Measurements from ENCODE around the gene SSC5D.

SSC5D gene

DNA sequence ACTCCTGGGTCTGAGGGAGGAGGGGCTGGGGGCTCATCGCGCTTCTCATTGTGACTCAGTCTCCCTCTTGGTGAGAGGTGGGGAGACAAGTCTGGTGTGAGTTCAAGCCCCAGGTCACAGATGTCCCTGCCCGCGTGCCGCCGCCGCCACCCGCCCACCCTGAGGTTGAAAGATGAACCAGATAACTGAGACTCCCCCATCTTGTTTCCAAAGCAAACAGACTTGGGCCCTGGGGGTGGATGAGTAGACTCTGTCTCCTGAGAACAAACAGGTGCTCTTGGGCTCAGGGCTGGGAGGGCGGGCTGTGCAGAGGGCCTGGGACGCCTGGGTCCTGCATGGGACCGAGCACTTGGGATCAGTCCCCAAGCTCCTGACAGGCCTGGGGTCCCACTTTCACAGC lies 48.1 kb downstream of the SSC5D start:
- H3K27me3 ChIP-seq (ENCODE audit: insufficient read depth, low read length), result no peaks in the 10 kb centered on the region
- H3K27ac ChIP-seq (ENCODE audit: low read depth, low read length), result no peak overlapping the region
- no peak overlapping the region for H3K9ac ChIP-seq (ENCODE audit: low read depth, low read length)
- H3K4me1 ChIP-seq (ENCODE audit: insufficient read depth, low read length), result peaks cover 6% of the 10 kb centered on the region; the same call in 1 of the 2 replicates
- no peak overlapping the region for H3K4me3 ChIP-seq (ENCODE audit: low read length)
- no peaks in the 10 kb centered on the region for H3K9me3 ChIP-seq (ENCODE audit: insufficient read depth, low read depth, low read length)
- 96% methylated on average over 11 of the region's 11 CpGs for WGBS
- H3K36me3 ChIP-seq (ENCODE audit: insufficient read depth, low read length), result no peaks in the 10 kb centered on the region

DNA sequence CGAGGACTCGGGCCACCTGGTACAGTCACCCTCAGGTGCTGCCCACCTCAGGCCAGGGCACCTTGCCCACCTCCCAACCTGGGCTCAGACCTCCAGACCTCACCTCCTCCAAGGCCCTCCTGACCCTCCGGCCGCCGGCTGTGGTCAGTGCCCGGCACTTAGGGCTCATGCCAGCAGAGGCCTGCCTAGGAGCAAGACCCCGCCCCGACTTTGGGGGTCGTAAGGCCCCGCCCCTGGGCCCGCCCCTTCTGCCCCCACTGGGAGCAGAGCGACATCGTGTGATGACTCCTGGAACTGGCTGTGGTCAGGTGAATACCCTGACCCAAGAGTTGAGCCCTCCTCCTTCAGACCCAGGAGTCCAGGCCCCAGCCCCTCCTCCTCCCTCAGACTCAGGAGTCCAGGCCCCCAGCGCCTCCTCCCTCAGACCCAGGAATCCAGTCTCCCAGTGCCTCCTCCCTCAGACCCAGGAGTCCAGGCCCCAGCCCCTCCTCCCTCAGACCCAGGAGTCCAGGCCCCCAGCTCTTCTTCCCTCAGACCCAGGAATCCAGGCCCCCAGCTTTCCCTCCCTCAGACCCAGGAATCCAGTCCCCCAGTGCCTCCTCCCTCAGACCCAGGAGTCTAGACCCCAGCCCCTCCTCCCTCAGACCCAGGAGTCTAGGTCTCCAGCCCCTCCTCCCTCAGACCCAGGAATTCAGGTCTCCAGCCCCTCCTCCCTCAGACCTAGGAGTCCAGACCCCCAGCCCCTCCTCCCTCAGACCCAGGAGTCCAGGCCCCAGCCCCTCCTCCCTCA lies 48.9 kb downstream of the SSC5D start, which contains the start of gene SBK2:
SBK2 (minus strand) TSS at position 183 of the 790 bp plus-strand sequence. CDS start 839 bp downstream, outside the sequence.
- WGBS, result 27% methylated on average over 14 of the region's 14 CpGs
- H3K36me3 ChIP-seq (ENCODE audit: insufficient read depth, low read length), result no peaks in the 10 kb centered on the region
- peak within 1 kb of the TSS; percentile 48 for H3K4me3 ChIP-seq (ENCODE audit: low read length)
- no peaks in the 10 kb centered on the region for H3K9me3 ChIP-seq (ENCODE audit: insufficient read depth, low read depth, low read length)
- H3K4me1 ChIP-seq (ENCODE audit: insufficient read depth, low read length), result peaks cover 6% of the 10 kb centered on the region; the same call in 1 of the 2 replicates
- peak within 1 kb of the TSS; percentile 89; the same call in 1 of the 2 replicates for H3K27ac ChIP-seq (ENCODE audit: low read depth, low read length)
- H3K27me3 ChIP-seq (ENCODE audit: insufficient read depth, low read length), result no peaks in the 10 kb centered on the region
- no peak within 1 kb of the TSS; the same call in 1 of the 2 replicates for H3K9ac ChIP-seq (ENCODE audit: low read depth, low read length)

DNA sequence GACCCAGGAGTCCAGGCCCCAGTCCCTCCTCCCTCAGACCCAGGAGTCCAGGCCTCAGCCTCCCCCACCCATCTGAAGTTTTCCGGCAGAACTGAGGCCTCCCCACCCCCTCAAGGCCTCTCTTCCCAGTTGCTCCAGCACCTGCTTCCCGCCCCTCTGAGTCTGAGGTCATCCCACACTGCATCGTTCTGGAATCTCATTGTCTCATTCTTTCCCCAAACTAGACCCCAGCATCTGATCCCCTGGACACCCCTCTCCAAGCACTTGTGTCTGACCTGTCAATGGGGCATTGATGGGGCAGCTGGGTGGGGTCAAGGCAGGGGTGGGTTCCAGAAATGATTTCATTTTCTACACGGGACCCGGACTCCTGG lies 49.5 kb downstream of the SSC5D start:
- no peaks in the 10 kb centered on the region for H3K27me3 ChIP-seq (ENCODE audit: insufficient read depth, low read length)
- H3K9me3 ChIP-seq (ENCODE audit: insufficient read depth, low read depth, low read length), result no peaks in the 10 kb centered on the region
- H3K36me3 ChIP-seq (ENCODE audit: insufficient read depth, low read length), result no peaks in the 10 kb centered on the region
- no peak overlapping the region; the same call in 1 of the 2 replicates for H3K9ac ChIP-seq (ENCODE audit: low read depth, low read length)
- H3K4me1 ChIP-seq (ENCODE audit: insufficient read depth, low read length), result peaks cover 6% of the 10 kb centered on the region; the same call in 1 of the 2 replicates
- H3K27ac ChIP-seq (ENCODE audit: low read depth, low read length), result peak overlapping the region; percentile 89; the same call in 1 of the 2 replicates
- no peak overlapping the region for H3K4me3 ChIP-seq (ENCODE audit: low read length)
- WGBS, result 30% methylated on average over 5 of the region's 5 CpGs

DNA sequence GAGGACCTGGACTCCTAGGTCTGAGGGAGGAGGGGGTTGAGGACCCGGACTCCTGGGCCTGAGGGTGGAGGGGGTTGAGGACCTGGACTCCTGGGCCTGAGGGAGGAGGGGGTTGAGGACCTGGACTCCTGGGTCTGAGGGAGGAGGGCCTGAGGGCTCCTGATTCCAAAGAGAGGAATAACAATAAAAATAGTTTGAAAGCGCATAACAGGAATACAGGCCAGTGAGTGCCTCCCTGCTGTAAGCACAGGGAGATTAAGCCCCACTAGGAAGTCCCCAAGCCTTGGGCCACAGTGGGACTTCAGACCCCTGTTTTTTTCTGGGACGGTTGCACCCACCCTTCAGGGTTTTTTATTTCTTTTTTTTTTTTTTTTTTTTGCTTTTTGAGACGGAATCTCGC lies 49.9 kb downstream of the SSC5D start:
- Histone ChIP-seq H3K27me3 (ENCODE audit: insufficient read depth, low read length) (no peaks in the 10 kb centered on the region), H3K36me3 (ENCODE audit: insufficient read depth, low read length) (no peaks in the 10 kb centered on the region), H3K9me3 (ENCODE audit: insufficient read depth, low read depth, low read length) (no peaks in the 10 kb centered on the region), H3K9ac (ENCODE audit: low read depth, low read length) (no peak overlapping the region; the same call in 1 of the 2 replicates), H3K4me1 (ENCODE audit: insufficient read depth, low read length) (peaks cover 6% of the 10 kb centered on the region; the same call in 1 of the 2 replicates), H3K27ac (ENCODE audit: low read depth, low read length) (peak overlapping the region; percentile 89; the same call in 1 of the 2 replicates), H3K4me3 (ENCODE audit: low read length) (no peak overlapping the region)
- WGBS, result 64% methylated on average over 5 of the region's 5 CpGs

DNA sequence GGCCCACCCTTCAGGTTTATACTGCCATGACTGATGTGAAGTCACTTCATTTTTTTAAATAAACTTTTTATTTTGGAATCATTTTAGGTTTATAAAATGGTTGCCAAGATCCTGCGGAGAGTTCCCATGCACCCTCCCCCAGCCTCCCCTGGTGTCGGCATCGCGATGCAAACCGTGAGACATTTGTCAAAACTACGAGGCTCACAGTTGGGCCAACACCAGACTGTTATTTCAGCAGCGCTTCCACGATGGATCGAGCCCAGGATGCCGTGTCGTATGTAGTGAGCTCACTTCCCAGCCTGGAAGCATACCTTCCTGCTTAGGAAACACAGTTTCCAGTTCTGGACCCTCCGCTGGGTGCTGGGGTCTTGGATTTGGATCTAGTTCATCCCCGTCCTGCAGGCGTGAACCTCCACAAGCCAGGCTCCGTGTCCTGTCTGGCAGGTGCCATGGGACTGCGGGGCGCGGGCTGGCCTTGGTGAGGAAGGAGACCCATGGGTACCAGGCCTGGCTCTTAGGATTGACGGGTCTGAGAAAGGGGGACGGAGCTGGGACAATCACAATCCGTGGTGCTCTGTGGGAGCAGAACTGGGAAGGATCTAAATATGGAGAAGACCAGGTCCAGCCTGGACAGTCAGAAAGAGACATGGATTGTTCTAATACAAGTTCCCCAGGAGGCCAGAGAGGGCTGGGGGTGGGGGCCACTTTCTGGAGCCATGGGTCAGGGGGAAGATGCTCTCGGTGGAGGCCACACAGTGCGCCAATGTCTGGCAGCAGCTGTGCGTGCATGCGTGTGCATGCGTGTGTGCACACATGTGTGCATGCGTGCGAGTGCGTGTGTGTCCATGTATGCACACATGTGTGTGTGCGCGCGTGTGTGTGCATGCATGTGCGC lies 51.1 kb downstream of the SSC5D start:
- H3K9me3 ChIP-seq (ENCODE audit: insufficient read depth, low read depth, low read length), result no peaks in the 10 kb centered on the region
- no peak overlapping the region for H3K9ac ChIP-seq (ENCODE audit: low read depth, low read length)
- H3K27me3 ChIP-seq (ENCODE audit: insufficient read depth, low read length), result no peaks in the 10 kb centered on the region; the same call in 1 of the 2 replicates
- no peaks in the 10 kb centered on the region for H3K36me3 ChIP-seq (ENCODE audit: insufficient read depth, low read length)
- no peak overlapping the region for H3K4me3 ChIP-seq (ENCODE audit: low read length)
- WGBS, result 91% methylated on average over 33 of the region's 33 CpGs
- H3K4me1 ChIP-seq (ENCODE audit: insufficient read depth, low read length), result peaks cover 6% of the 10 kb centered on the region; the same call in 1 of the 2 replicates
- H3K27ac ChIP-seq (ENCODE audit: low read depth, low read length), result no peak overlapping the region

DNA sequence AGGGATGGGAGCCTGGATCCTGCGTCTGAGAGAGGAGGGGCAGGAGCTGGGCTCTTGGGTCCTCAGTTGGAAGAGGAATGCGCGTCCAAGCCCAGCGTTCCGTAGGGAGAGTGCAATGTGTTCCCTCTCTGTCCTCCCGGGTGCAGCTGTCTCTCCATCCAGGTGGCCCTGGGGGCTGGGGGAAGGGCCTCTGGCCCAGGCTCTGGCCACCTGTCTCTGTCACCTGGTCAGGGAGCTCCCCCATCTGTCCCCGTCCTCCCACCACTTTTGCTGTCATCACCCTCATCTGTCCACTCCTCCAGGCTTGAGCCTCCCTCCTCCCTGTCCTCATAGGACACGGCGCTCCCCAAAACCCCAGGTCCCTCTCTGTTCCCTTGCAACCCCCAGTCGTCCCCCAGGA lies 52.4 kb downstream of the SSC5D start:
- WGBS, result 73% methylated on average over 10 of the region's 10 CpGs
- H3K27ac ChIP-seq (ENCODE audit: low read depth, low read length), result no peak overlapping the region
- peaks cover 9% of the 10 kb centered on the region; the same call in 1 of the 2 replicates for H3K4me1 ChIP-seq (ENCODE audit: insufficient read depth, low read length)
- H3K4me3 ChIP-seq (ENCODE audit: low read length), result no peak overlapping the region
- H3K9me3 ChIP-seq (ENCODE audit: insufficient read depth, low read depth, low read length), result no peaks in the 10 kb centered on the region
- H3K9ac ChIP-seq (ENCODE audit: low read depth, low read length), result no peak overlapping the region
- no peaks in the 10 kb centered on the region; the same call in 1 of the 2 replicates for H3K27me3 ChIP-seq (ENCODE audit: insufficient read depth, low read length)
- no peaks in the 10 kb centered on the region for H3K36me3 ChIP-seq (ENCODE audit: insufficient read depth, low read length)

DNA sequence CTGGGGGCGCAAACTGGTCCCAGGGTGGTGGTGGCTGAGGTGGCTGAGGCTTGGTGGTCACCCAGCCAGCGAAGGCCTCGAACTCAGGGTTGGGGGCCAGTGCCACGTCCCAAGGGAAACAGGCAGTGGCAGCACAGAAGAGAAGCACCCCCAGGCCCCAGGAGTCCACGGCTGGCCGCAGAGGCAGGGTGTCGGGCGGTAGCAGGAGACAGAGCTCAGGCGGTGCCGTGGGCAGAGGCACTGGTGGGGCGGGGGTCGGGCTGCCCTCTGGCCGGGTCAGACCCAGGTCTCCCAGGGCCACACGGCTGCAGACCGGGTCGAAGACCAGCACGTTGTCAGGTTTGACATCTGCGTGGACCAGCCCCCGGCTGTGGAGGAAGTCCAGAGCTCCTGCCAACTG lies 52.9 kb downstream of the SSC5D start:
- 89% methylated on average over 19 of the region's 19 CpGs for WGBS
- no peak overlapping the region for H3K9ac ChIP-seq (ENCODE audit: low read depth, low read length)
- peaks cover 13% of the 10 kb centered on the region; the same call in 1 of the 2 replicates for H3K4me1 ChIP-seq (ENCODE audit: insufficient read depth, low read length)
- H3K27ac ChIP-seq (ENCODE audit: low read depth, low read length), result no peak overlapping the region
- H3K36me3 ChIP-seq (ENCODE audit: insufficient read depth, low read length), result no peaks in the 10 kb centered on the region
- H3K4me3 ChIP-seq (ENCODE audit: low read length), result no peak overlapping the region
- no peaks in the 10 kb centered on the region; the same call in 1 of the 2 replicates for H3K27me3 ChIP-seq (ENCODE audit: insufficient read depth, low read length)
- no peaks in the 10 kb centered on the region for H3K9me3 ChIP-seq (ENCODE audit: insufficient read depth, low read depth, low read length)

DNA sequence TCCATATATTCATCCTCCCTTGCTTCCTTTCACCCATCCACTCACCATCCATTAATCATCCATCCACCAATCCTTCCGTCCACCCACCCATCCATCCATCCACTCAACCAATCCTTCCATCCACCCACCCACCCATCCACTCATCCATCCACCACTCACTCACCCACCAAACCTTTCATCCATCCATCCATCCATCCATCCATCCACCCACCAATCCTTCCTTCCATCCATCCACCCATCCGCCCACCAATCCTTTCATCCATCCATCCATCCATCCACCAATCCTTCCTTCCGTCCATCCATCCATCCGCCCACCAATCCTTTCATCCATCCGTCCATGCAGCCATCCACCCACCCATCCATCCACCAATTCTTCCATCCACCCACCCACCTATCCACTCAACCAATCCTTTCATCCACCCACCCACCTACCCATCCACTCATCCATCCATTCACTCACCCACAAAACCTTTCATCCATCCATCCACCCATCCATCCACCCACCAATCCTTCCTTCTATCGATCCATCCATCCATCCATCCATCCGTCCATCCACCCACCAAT lies 54.1 kb downstream of the SSC5D start:
- no peak overlapping the region for H3K27ac ChIP-seq (ENCODE audit: low read depth, low read length)
- no peak overlapping the region for H3K9ac ChIP-seq (ENCODE audit: low read depth, low read length)
- whole genome bisulfite sequencing, result 86% methylated on average over 7 of the region's 7 CpGs
- no peaks in the 10 kb centered on the region for H3K36me3 ChIP-seq (ENCODE audit: insufficient read depth, low read length)
- no peak overlapping the region for H3K4me3 ChIP-seq (ENCODE audit: low read length)
- H3K27me3 ChIP-seq (ENCODE audit: insufficient read depth, low read length), result no peaks in the 10 kb centered on the region; the same call in 1 of the 2 replicates
- no peaks in the 10 kb centered on the region for H3K9me3 ChIP-seq (ENCODE audit: insufficient read depth, low read depth, low read length)
- H3K4me1 ChIP-seq (ENCODE audit: insufficient read depth, low read length), result peaks cover 18% of the 10 kb centered on the region; the same call in 1 of the 2 replicates

DNA sequence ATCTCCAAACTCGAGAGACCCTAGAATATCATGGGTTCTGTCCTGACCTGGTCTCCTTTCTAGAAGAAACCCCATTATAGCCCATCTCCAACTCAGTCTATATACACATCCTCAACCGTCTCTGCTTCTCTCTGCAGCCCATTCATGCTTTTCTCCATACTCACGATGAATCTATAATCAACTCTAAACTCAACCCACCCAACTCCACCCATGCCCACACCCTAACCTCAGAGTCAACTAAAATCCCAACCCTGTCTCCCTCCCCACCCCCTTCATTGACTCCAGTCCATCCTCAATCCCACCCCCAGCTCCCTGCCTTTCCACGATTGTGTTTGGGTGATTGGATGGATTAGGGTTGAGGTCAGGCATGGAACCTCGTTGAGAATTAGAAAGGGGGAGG lies 55.3 kb downstream of the SSC5D start:
- 79% methylated on average over 5 of the region's 5 CpGs for WGBS
- Histone ChIP-seq H3K27ac (ENCODE audit: low read depth, low read length) (no peak overlapping the region), H3K36me3 (ENCODE audit: insufficient read depth, low read length) (no peaks in the 10 kb centered on the region), H3K4me3 (ENCODE audit: low read length) (no peak overlapping the region), H3K4me1 (ENCODE audit: insufficient read depth, low read length) (peaks cover 20% of the 10 kb centered on the region; the same call in 1 of the 2 replicates), H3K9me3 (ENCODE audit: insufficient read depth, low read depth, low read length) (no peaks in the 10 kb centered on the region), H3K27me3 (ENCODE audit: insufficient read depth, low read length) (no peaks in the 10 kb centered on the region; the same call in 1 of the 2 replicates), H3K9ac (ENCODE audit: low read depth, low read length) (no peak overlapping the region)

DNA sequence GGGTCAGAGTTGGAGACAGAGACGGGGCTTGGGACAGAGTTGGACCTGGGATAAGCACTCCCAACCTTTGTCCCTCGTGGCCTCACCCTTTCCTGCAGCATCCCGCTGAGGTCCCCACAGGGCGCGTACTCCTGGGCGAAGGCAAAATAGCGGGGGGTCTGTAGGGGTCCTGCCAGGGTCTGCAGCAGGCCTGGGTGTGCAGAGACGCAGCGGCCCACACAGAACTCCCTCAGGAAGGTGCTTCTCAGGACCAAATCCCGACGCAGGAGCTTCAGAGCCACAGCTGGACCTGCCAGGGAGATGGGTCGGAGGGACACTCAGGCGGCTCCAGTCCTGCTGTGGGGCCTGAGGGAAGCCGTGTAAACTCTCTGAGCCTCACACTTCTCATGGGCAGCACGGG lies 55.8 kb downstream of the SSC5D start:
- no peak overlapping the region for H3K4me3 ChIP-seq (ENCODE audit: low read length)
- H3K9me3 ChIP-seq (ENCODE audit: insufficient read depth, low read depth, low read length), result no peaks in the 10 kb centered on the region
- H3K36me3 ChIP-seq (ENCODE audit: insufficient read depth, low read length), result no peaks in the 10 kb centered on the region
- H3K27ac ChIP-seq (ENCODE audit: low read depth, low read length), result no peak overlapping the region
- H3K27me3 ChIP-seq (ENCODE audit: insufficient read depth, low read length), result no peaks in the 10 kb centered on the region; the same call in 1 of the 2 replicates
- H3K4me1 ChIP-seq (ENCODE audit: insufficient read depth, low read length), result peaks cover 20% of the 10 kb centered on the region; the same call in 1 of the 2 replicates
- 80% methylated on average over 15 of the region's 15 CpGs for WGBS
- no peak overlapping the region for H3K9ac ChIP-seq (ENCODE audit: low read depth, low read length)
